ENCODE measurements around the gene CTBP2. TPM values are rescaled to one million over a fixed set of nuclear protein-coding genes. Genes with fewer than 3 reads are reported as not detected.

The CTBP2 gene
- total RNA-seq, 1 experiment from 2014 or later: 212 TPM

DNA sequence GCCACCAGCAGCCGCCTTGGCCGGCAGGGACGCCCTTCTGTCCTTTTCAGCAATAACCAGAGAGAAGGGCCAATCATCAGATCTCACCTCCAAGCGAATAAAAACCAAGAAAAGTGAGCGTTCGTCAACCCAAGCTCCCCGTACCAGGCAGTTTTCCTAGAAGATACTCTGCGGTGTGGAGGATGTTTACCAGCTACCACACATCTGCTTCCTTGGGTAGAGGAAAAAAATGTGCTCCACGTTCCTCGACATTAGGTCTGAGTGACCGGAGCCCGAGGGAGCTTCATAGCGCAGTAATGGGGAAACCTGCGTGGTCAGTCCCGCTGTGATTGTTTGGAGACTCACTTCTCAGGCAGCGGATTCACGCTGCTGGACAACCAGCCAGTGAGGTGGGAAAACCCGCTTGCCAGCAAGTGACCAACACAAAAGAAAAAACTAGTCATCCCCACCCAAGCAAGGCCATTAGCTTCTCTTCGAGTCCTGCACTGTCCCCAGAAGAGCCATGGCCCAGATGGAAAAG is 145.5 kb downstream of the CTBP2 start:
- Histone ChIP-seq H3K4me1 (ENCODE audit: insufficient read depth, low read length) (peaks cover 4% of the 10 kb centered on the region; the same call in 1 of the 2 replicates), H2AFZ (ENCODE audit: low read length) (no peak overlapping the region), H4K8ac (replicated peaks; ENCODE audit: insufficient read length, low read depth, low read length) (no peak overlapping the region), H3K18ac (ENCODE audit: insufficient read length, low read depth, low read length) (no peak overlapping the region), H2BK5ac (ENCODE audit: insufficient read length, low read length) (no peak overlapping the region), H3K23ac (ENCODE audit: insufficient read length, low read depth, low read length) (no peak overlapping the region), H3K79me2 (ENCODE audit: insufficient read depth, low read length) (peaks cover 40% of the 10 kb centered on the region; the same call in 1 of the 2 replicates), H3K9me3 (ENCODE audit: control insufficient read depth, low read depth, low read length) (no peaks in the 10 kb centered on the region), H3K14ac (ENCODE audit: insufficient read depth, low read length) (no peak overlapping the region), H2BK12ac (ENCODE audit: insufficient read length, low read depth, low read length) (no peak overlapping the region), H3K4ac (ENCODE audit: low read depth, low read length) (no peak overlapping the region), H4K5ac (ENCODE audit: insufficient read length, low read depth, low read length) (no peak overlapping the region), H2BK120ac (ENCODE audit: low read depth, low read length, poor library complexity, severe bottlenecking) (no peak overlapping the region), H3T11ph (ENCODE audit: low read length) (no peak overlapping the region), H4K91ac (ENCODE audit: insufficient read length, low read depth, low read length) (no peak overlapping the region), H3K27me3 (ENCODE audit: insufficient read depth, low read length) (no peaks in the 10 kb centered on the region), H3K23me2 (ENCODE audit: insufficient read length, low read depth, low read length, poor library complexity, severe bottlenecking) (no peaks in the 10 kb centered on the region), H2BK15ac (ENCODE audit: low read depth, low read length) (no peak overlapping the region), H3K56ac (ENCODE audit: insufficient read length, low read depth, low read length) (no peak overlapping the region), H3K4me2 (ENCODE audit: insufficient read depth, insufficient read length, low read length) (no peak overlapping the region), H3K27ac (ENCODE audit: insufficient read length, low read depth, low read length) (no peak overlapping the region), H2AK5ac (ENCODE audit: insufficient read length, low read length) (no peak overlapping the region), H2BK20ac (ENCODE audit: low read depth, low read length, poor library complexity, severe bottlenecking) (no peak overlapping the region), H4K20me1 (ENCODE audit: control insufficient read depth, insufficient read depth, insufficient read length) (no peaks in the 10 kb centered on the region), H3K9ac (ENCODE audit: extremely low read depth, insufficient read length, low read length) (no peak overlapping the region), H3K79me1 (ENCODE audit: insufficient read depth, low read depth, low read length, poor library complexity, severe bottlenecking) (peaks cover 11% of the 10 kb centered on the region)
- Mint-ChIP-seq H3K27me3 (ENCODE audit: low read depth) (no peaks in the 10 kb centered on the region; the same call in 1 of the 2 replicates), H3K9me3 (peaks cover 6% of the 10 kb centered on the region in 2 experiments), H3K4me3 (no peak overlapping the region), H3K36me3 (ENCODE audit: insufficient read depth in 1 of 3, low read depth in 3 of 3) (peaks cover 37 to 72% (median 59%) of the 10 kb centered on the region in 3 experiments), H3K4me1 (peaks cover 37 to 45% of the 10 kb centered on the region in 2 experiments), H3K27ac (peak overlapping the region in 2 of 3 experiments; percentile 25 to 64; a peak in 3 of 7 replicates)
- WGBS (ENCODE audit: extremely low coverage, insufficient read length, low lambda C conversion rate): no CpG with 5 or more reads among the region's 19 CpGs
- DNase-seq: no peak
- no peak for TF ChIP-seq CTCF (conservative IDR thresholded peaks at IDR 0.05)
